ENCODE results near the gene LRBA.

The LRBA gene

DNA sequence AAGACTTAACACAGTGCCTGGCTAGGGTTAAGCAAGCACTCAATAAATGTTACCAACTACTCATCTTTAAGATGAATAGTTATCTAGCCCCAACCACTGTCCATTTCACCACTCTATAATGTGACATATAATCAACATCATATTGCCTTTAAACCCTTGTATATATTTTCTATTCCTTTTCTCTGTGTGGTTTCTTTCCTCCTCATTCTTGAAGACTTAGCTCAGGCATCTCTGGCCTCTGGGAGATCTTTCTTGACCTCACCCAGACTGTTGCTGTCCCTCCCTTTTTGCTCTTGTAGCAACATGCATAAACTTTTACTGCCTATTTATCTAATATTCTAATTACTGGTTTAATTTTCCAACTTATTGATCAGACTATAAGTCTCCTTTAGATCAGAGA is 683.0 kb downstream of the LRBA start:
- no peak for DNase-seq (ENCODE audit: low read depth in 2 of 2, low spot score in 1 of 2)

DNA sequence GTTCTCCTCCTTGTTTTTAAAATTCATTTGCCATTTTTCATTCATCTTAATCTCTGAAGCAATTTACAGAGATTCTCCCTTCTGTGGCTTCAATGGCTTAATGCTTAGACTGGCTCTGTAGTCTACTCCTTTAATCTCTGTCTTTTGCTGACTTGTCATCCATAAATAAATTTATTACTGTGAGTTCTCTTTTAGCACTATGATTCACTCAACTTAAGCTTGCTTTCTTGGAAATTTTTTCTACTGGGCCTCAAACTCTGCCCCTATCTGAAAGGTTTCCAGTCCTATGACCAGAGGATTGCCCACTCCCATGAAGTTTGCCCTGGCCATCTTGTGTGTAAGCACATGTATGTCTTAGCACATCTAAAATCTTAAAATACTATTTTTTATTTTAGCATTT is 685.7 kb downstream of the LRBA start:
- no peak for DNase-seq (ENCODE audit: low read depth in 2 of 2, low spot score in 1 of 2)

DNA sequence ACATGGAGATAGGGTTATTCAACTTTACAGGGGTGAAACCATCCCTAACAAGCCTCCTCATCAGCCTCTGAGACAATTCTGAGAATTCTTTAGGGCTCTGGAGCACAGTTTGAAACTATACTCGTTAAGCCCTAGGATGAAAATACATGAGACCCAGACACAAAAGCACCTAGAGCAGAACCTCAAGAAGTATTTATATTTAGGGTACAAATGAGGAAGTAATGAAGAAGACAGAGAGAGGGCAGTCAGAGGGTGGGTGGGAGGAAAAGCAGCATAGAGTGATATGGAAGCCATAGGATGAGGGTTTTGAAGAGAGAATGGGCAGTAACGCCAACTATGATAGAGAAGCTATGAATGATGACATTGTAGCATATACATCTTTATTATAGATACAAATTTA is 686.6 kb downstream of the LRBA start:
- no peak for DNase-seq (ENCODE audit: low read depth in 2 of 2, low spot score in 1 of 2)

DNA sequence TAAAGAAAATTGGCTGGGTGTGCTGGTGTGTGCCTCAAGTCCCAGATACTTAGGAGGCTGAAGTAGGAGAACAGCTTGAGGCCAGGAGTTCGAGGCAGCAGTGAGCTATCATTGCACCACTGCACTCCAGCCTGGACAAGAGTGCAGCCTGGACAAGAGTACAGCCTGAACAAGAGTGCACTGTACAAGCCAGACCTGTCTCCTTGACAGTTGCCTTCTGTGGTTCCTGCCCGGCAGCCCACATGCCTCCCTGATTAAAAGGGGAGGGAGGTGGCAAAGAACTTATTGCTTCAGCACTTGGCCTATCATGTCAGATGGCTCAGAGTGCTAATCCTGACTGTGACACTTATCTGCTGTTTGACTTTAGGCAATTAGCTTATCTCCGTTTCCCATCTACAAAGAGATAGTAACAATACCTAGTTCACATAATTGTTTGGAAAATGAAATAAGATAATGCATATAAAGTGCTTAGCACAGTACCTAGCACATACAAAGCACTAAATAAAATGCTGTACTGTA is 687.8 kb downstream of the LRBA start:
- DNase-seq (ENCODE audit: low read depth in 2 of 2, low spot score in 1 of 2): no peak

DNA sequence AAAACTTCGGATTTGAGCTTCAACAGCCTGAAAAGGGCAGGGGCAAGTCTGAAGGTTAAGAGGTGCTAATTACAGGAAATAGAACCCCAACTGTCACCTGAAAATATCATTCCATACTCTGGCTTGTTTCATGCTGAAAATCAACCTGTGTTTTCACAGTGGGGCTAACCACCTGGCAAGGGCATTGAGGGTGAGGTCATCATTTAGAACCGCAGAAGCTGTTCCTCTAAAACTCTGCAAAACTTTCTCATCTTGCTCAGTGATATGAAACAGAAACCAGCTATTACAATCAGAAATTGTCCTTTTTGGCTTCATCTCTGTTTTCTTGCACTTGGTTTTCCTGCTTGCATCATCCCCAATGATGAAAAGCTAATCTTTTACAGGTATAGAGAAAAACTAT is 689.2 kb downstream of the LRBA start:
- DNase-seq (ENCODE audit: low read depth in 2 of 2, low spot score in 1 of 2): no peak

DNA sequence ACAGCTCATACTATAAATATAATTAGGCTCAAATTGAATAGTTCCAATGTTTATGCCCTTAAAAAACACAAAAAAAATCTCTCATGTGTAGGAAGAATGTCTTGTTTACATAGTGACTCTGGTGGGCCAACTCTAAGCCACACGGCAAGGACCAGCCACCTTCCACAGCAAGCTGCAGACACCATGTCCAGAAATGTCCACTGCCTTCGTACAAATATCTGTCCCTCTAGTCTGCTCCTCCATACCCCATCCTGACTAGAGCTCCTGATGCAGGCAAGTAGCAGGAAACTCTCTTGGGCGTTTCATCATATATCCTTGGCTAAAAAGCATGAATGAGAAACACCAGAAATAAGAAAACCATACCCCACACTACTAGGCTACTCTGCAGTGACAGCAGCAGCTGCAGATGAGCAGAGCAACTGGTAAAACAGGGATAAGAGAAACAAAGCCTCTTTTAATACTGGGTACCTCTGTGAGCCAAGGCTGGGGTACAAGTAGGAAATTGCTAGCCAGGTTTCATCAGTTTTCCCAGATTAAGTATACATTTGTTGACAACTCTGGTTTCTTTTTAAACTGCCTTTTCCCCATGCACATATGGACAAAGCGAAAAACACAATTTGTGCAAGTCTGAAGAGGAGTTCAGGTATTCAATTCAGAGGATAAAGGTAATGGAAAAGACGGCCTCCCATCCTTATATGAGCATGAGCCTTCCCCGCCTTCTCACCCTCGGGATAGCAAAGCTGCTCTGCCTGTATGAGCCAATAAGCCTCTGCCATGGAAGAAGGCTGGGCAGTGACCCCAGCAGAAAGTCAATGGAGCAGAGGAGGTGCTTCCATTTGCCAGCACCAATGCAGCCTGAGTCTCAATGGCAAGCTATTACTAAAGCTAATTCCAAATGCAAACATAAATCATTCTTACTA is 691.4 kb downstream of the LRBA start:
- no peak for DNase-seq (ENCODE audit: low read depth in 2 of 2, low spot score in 1 of 2)

DNA sequence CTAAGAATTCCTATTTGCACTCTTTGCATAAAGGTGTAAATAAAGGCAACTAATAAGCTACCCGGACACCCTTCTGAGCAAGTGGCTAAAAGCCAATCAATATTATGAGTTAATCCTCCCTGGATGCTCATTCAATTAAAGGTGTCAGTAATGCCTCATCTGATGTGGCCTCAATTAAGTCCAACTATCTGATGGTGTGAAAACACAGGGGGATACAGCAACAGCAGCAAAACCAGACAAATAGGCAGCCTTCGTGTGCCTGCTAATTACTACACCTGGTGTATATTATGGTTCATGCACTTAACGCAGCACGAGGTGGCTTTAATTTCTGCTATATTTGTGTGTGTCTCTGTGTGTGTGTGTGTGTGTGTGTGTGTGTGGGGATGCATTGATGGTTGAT is 692.4 kb downstream of the LRBA start:
- DNase-seq (ENCODE audit: low read depth in 2 of 2, low spot score in 1 of 2): no peak

DNA sequence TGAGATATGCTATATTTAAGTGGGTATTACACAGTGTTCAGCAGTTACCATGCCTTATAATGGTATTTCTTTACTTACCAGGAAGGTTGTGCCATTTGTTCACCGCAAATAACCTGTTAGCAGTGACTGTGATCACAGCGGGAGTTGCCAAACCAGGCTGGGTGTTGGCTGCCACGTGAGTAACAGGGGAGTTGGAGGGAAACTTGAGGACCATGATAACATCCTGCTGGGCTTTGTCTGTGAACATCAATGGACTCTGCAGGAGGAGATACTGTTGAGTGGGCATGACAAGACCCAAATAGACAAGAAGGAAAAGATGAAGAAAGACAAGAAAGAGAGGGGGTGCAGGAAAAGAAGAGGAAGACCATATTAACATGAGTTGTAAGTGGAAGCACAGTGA is 694.0 kb downstream of the LRBA start:
- no peak for DNase-seq (ENCODE audit: low read depth in 2 of 2, low spot score in 1 of 2)

DNA sequence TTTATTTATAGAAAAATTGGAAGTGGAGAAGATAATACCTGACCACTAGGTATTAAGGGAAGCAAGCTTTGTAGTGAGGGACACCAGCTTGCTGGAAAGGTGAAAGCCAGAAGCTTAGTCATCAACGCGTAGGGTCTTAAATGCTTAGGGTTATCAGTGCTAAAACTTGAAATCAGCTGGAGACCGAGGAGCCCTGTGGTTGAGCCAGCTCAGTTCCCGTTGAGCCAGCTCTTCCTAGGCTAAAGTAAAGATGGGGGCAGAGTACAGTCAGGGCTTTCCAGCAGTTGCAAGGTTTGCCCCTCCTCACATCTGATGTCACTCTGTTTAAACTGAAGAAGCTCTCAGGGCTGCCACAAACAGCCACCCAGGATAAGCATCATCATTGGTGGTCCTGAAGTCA is 696.1 kb downstream of the LRBA start:
- DNase-seq (ENCODE audit: low read depth in 2 of 2, low spot score in 1 of 2): no peak

DNA sequence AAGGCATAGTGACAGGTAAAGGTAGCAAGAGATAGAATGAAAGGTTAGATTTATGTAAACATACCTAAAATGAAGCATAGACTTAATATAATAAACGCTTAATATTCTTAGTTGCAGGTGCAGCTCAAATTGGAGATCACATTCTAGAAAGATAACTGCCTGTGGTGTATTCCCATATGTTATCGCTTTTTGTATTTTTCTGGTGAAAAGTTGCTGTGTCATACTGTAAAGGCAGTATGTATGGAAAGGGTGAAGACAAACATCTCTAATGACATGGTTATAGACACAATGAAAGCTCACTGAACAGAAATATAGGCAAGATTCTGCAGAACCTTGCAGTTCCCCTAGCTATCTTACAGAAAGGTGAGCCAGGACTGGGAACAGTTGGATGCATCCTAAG is 696.6 kb downstream of the LRBA start:
- no peak for DNase-seq (ENCODE audit: low read depth in 2 of 2, low spot score in 1 of 2)

DNA sequence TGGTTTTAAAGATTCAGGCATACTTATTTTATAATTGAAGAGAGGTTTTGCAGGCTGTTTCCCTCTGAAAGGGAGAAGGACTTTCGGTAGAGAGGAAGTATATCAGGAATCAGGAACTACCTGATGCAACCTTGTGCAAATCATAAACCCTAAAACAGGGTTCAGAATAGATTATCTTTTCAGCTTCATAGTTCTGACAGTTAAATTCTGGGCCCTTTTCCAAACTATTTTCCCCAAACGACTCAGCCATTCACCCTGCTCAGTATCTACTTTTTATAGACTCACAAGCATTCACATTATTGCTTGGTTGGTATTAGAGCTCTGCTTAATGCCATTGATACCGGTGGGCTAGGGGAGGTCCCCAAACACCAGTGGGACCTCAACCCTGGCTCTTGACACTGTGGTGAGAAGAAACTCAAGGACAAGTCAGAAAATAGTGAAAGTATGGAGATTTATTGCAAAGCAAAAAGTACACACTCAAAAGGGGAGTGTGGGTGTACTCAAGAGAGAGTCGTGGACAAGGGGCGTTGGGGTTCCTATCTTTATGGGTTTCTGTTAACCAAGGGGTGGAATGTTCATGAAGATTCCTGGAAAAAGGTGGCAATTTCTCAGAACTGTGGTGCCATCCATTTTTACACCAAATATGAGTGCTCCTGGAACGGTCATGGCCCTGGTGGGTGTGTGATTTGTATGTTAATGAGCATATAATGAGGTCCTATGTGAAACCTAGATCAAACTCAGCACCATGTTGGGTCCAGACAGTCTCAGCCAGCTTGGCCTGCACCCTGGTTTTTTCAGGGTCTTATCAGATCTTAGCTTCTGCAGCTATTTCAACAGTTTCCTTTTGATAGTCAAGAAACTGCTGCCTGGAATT is 698.5 kb downstream of the LRBA start:
- no peak for DNase-seq (ENCODE audit: low read depth in 2 of 2, low spot score in 1 of 2)

DNA sequence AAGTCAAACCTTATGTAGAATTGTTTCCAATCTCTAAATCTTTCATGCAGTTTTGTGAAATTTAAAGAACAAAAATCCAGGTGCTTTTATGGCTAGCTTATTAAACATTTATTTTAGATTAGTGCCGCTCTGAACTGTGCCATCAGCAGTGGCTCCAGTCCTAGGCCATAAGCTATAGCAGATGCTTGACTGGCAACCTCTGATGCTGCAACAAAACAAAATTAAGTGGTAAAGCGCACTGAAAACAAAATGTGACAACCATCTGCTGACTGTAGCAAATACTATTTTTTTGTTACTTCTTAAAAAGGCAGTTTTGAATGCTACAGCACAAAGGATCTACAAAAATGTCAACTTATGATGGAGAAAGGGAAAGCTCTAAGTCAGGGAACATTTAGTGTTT is 699.4 kb downstream of the LRBA start:
- DNase-seq (ENCODE audit: low read depth in 2 of 2, low spot score in 1 of 2): no peak

DNA sequence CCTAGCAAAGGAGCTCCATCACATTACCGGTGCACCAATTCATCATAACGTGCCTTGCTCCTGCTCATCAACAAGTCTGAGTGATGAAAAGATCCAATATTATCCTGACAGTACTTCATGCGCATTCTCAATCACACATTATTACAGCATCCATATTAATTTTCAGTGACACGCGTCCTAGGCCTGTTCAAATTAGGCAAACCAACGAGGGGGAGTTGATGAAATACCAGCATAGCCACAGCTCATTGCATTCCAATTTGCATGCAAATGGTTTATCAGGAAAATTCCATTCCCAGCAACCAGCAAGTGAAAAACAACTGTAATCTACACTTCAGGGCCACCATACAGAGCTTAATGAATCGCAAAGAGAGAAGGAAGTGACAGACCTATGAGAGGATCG is 699.9 kb downstream of the LRBA start:
- DNase-seq (ENCODE audit: low read depth in 2 of 2, low spot score in 1 of 2): no peak

DNA sequence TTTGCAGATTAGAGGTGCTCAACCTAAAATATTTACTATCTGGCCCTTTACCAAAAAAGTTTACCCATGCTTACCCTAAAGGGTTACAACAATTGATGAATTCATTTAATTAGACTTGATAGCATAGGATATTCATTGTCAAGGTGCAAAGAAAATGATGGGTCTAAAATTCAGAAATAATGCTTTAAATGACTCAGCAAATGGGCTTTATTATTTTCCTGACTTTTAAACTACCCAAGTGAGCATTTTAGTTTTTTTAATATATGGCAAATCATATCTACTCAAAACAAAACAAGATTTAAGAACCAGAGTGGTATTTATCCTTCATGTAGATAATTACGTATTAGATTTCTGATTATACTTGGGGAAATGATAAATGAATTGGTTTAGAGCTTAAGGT is 701.1 kb downstream of the LRBA start:
- DNase-seq (ENCODE audit: low read depth in 2 of 2, low spot score in 1 of 2): no peak

DNA sequence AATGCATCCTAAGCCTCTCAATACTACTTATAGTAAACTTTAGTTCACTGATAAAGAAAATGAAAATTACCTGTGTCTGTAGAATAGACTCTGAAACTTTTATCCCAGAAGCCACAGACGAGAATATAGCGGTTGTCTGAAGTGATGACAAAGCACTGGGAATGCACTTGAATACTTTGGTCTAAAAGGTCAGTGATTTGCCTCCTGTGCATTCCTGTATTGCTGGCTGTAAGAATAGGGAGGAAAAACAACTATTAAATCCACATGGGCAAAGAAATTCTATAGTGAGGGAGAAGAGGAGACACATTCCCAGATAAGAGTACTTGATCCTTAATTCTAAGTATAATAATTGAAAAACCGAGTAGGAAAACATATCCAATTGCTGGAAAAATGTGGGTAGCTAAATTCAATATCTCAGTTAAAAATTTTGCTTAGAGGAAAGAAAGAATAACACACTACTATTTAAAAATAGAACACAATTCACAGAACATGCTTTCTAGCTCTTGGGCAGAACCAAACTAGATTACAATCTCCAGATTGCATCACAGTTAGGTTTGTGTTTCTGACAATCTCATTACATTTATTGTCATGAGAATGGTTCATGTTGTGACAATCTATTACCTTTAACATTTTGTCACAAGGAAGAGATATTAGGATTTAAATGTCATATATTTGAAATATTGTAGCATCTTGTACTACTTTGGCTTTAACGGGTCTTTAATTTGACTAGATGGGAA is 704.8 kb downstream of the LRBA start:
- no peak for DNase-seq (ENCODE audit: low read depth in 2 of 2, low spot score in 1 of 2)

DNA sequence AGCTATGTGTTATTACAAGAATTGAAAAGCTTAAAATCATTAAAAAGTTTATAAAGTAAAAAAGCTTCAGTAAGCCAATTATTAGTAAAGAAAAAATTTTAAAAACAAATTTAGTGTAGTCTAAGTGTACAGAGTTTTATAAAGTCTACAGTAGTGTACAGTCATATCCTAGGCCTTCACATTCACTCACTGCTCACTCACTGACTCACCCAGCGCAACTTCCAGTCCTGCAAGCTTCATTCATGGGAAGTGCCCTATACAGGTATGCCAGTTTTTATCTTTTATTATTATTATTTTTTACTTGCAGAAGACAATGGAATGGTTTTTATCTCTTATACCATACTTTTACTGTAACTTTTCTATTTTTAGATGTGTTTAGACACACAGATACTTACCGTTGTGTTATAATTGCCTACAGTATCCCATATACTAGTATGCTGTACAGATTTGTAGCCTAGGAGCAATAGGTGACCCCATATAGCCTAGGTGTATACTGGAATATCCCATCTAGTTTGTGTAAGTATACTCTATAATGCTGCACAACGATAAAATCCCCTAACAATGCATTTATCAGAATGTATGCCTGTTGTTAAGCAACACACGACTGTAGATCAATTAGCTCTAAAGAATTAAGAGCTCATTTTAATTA is 706.1 kb downstream of the LRBA start:
- no peak for DNase-seq (ENCODE audit: low read depth in 2 of 2, low spot score in 1 of 2)

DNA sequence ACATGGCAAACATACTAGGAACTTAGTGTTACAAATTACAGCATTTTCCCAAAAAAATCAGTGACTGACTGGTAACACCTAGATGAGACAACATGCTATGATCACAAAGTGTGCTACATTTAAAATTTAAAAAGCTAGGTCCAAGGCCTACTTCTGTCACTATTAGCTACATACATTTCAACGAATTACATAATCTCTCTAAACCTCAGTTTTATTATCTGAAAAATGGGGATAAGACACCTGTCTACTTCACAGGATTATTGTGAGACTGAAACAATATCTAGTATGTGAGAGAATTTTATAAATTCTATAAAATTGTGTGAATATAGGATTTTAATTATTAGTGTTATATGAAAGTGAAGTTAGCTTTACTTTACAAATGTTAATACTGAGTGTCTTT is 708.4 kb downstream of the LRBA start:
- no peak for DNase-seq (ENCODE audit: low read depth in 2 of 2, low spot score in 1 of 2)

DNA sequence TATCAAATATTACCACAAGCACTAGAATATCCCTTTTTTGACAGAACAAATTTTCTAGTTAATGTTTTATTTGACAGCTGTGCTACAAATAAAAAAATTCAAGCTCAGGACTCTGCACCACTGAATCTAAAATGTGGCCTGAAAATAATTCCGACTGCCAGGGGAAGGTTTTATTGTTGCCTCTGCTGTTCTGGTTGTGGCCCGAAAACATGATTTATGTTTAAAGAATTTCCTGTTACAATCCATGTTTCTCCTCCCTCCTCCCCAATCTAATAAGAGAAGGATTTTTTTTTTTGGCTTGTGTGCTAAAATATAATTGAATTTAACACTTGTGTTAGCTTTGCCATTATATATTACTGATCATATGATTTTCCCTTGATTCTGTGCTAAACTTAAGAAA is 709.1 kb downstream of the LRBA start:
- DNase-seq (ENCODE audit: low read depth in 2 of 2, low spot score in 1 of 2): no peak

DNA sequence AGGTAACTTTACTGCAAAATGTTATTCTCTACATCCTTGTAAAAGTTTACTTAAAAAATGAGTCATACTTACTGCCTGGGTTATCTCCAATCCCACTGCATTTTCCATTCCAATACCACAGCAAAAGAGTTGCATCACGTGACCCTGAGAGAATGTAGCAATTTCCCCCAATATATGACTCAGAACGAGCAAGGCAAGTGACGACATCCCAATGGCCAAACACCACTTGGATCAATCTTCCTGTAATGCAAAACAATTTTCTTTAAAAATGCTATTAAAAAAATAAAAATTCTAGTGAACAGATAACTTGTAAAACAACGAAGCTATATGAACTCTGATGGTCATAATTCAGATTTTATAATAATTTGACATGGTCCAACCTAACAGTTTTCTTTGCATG is 712.5 kb downstream of the LRBA start:
- no peak for DNase-seq (ENCODE audit: low read depth in 2 of 2, low spot score in 1 of 2)

DNA sequence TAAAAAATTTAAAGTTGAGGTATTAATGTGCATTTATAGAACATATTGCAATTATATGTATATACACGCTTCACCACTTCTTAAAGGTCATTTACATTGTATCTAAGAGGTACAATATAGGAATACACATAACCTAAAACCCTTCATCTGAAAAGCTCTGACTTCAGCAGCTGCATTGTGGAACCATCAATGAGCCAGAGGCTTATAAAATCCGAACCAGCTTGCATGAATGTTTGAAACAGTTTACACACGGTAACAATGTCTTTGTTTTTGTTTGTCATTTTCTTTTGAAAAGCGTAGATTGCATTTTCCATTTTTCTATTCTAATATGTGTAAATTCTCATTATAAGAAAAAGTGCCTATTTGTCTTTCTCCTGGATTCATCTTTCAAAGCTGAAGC is 715.3 kb downstream of the LRBA start:
- no peak for DNase-seq (ENCODE audit: low read depth in 2 of 2, low spot score in 1 of 2)
